ENCODE data around the gene CHMP4A.

DNA sequence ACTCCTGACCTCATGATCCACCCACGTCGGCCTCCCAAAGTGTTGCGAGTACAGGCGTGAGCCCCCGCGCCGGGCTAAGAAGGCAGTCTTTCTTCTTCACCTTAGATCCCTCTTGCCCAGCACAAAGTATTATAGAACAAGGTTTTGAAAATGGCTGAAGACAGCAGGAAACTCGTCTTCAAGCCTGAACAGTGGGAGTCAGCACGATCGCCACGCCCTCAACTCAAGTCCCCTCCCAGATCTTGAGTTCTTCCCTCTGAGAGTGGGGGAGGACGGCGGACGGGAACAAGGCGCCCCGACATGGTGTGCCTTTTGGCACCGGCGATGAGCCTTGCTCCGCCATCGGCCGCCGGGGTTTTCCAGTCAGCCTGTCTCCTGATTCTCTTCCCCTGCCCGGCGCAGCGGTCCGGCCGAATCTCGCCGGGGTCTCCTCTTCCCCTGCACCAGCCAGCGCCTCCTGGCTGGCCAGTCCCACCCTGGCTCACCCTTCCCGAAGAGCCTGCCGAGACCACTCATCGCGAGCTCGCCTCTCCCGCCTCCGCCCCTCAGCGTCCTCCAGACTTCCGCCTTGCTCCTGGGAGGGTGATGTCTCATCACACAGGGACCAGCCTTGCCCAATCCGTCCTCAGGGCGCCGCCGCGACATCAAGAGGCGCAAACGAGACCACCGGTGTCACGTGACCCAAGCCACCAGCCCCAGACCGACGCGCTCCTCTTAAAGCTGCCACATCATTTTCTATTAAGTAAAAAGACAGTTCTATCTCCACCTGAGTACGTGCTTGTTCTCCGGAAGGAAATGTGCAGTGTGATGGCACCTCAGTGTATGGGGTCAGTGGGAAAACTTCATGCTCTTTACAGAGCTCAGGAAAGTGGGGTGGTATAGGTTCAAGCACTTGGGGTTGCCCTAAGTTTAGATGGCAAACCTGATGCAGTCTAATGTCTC lies at the start of gene CHMP4A:
- TF ChIP-seq CTCF (IDR thresholded peaks at IDR 0.05) (no peak), MXD4 (CRISPR knock-in tag; IDR thresholded peaks at IDR 0.05; ENCODE audit: borderline replicate concordance) (no peak), E2F5 (CRISPR knock-in tag; IDR thresholded peaks at IDR 0.05) (peak; percentile 52; the same call in 1 of the 2 replicates), ZNF281 (CRISPR knock-in tag; IDR thresholded peaks at IDR 0.05) (peak; percentile 80; the same call in 1 of the 2 replicates), JUN (CRISPR knock-in tag; IDR thresholded peaks at IDR 0.05) (no peak), KAT7 (CRISPR knock-in tag; IDR thresholded peaks at IDR 0.05; ENCODE audit: borderline replicate concordance) (peak; percentile 93; the same call in 1 of the 2 replicates), E2F4 (CRISPR knock-in tag; IDR thresholded peaks at IDR 0.05; ENCODE audit: borderline replicate concordance, low read depth) (no peak), HMGA2 (CRISPR knock-in tag; IDR thresholded peaks at IDR 0.05) (no peak; the same call in 1 of the 2 replicates)
- TF ChIP-seq, protein P1, sequence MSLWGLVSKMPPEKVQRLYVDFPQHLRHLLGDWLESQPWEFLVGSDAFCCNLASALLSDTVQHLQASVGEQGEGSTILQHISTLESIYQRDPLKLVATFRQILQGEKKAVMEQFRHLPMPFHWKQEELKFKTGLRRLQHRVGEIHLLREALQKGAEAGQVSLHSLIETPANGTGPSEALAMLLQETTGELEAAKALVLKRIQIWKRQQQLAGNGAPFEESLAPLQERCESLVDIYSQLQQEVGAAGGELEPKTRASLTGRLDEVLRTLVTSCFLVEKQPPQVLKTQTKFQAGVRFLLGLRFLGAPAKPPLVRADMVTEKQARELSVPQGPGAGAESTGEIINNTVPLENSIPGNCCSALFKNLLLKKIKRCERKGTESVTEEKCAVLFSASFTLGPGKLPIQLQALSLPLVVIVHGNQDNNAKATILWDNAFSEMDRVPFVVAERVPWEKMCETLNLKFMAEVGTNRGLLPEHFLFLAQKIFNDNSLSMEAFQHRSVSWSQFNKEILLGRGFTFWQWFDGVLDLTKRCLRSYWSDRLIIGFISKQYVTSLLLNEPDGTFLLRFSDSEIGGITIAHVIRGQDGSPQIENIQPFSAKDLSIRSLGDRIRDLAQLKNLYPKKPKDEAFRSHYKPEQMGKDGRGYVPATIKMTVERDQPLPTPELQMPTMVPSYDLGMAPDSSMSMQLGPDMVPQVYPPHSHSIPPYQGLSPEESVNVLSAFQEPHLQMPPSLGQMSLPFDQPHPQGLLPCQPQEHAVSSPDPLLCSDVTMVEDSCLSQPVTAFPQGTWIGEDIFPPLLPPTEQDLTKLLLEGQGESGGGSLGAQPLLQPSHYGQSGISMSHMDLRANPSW (CRISPR knock-in tag; conservative IDR thresholded peaks at IDR 0.05; ENCODE audit: low read depth): no peak
